Embryonic facial prominence (tissue), 1 donor: ENCODE results near the gene KIF26B.

Source experiments
- DNase-seq: peaks from one replicate; pipeline ENCODE4 v3.0.0-alpha.2; 2016; ENCODE audit errors: extremely low spot score

The KIF26B gene

DNA sequence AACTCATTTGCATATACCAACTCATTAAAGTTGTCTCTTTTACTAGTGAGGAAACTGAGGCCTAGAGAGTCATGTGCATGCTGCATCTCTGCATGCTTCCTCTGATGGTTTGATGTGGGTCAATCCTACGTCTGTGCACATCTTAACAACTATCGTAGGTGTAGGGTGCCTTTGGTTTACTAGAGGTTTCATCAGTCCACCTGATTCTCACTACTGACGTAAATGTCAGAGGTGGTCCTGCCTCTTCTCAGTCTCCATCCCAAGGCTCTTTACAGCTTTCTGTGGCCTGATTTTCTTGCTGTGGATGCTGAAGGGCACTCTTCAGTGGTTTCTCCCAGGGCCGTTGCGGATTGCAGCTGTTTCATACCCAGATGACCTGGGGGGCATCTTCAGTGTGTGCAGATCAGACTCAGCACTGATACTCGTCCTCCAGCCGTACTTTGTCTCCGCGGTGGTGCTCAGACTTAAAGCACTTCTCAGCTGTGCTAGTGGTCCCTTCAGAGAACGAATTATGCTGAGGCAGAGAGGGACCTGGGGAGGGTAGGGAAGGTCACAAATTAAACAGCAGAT, 407.0 kb downstream of the KIF26B start:
- no peak for DNase-seq

DNA sequence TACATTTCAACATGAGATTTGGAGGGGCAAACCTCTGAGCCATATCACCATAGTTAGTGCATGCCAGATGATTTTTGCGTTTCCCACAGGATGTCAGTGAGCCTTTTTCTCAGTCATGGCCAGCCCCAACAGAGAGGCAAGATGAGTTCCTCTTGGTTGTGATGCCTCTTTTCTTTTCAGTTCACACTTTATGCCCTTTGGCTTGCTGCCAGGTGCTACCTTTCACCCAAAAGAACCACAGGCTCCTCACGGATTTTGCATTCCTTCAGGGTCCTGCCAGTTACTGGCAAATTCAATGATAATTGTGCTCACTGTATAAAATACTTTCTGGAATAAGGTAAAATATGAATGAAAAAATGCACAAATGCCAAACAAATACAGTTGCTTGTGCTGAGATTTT, 411.3 kb downstream of the KIF26B start:
- DNase-seq: no peak

DNA sequence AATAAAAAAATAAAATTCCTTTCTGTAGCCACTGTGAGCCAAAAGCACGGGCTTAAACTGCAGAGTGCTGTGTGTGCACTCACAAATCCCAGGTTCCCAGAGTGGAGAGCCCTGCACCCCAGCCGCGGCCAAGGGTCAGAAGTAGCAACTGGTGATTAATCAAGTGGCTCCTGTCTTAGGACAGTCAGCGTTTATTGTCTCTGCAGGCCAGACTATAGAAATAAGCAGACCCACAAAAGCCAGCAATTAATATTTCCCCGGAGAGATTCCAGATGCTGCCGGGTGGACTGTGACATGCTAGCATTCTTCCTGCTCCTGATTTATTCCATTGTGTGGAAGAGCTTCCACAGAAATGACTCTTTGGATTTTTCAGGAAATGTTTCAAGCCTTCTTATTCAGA, 412.2 kb downstream of the KIF26B start:
- no peak for DNase-seq

DNA sequence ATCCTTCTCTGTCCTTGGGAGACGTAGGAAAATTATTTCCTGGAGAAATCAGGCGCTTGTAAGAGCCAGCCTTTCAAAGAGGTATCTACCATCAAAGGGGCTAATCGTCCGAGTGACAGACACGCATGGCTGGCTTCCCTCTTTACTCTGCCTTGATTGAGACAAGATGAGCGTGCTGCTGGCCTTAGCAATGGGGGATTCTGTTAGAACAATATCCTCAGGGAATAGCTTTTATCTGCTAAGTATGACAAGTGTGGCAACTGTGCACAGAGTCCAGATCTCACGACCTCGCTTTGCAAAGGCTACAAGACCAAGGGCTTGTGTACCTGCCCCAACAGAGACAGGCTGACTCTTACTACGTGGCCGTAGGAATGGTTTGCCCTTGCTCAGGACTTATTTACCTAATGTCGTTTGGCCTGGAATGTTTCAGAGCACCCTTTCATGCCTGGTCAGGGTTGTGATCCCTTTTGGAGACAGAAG, 417.1 kb downstream of the KIF26B start:
- DNase-seq: no peak

DNA sequence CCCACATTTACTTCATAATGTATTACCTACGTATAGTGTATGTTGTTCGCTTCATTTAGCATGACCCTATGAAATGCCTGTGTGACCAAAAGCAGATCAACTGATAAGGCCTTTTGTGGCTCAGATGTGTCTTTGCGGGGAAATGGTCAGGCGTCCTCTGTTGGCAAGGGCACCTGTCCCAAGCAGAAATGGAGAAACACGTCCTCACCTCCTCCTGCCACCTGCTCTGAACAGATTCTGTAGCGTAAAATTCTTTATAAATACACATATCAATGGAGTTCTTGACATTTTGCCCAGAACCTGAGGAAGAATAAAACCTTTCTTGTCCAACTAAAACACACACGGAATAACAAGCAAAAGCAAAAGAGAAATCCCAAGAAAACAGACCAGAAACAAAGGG, 417.9 kb downstream of the KIF26B start:
- no peak for DNase-seq

DNA sequence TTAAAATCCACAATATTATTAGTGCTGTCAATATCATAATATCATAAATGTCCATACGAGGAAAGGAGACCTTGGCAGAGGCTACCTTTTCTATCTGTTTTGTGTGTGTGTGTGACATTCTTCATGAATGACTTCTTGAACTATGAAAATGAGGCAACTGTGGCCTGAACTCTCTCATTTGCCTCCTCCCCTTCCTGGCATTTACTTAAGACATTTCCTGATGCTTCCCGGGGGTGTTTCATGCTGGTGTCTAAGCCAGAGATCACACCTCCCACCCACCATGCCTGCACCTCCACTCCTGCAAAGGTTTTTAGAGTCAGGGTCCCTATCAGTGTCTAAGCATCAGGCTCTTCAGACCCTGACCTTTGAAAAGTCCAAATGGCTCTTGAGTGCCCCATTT, 420.9 kb downstream of the KIF26B start:
- DNase-seq: no peak

DNA sequence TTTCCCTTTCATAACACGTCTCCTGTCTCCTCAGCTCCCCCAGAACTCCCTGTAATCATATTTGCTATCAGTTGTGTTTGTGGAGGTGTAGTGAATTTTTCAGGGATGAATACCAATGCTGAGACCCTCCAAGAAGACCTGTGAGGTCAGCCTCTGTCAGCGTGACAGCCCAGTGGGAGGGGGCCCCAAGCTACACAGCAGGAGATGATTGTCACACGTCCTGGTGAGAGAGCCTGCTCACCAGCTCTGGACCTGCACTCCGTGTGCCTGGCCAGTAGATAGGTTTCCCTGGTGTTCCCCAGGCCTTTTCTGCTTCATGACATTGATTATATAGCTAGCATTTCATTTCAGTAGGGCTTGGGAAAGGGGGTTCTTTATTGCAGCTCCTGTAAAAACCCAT, 421.5 kb downstream of the KIF26B start:
- DNase-seq: no peak

DNA sequence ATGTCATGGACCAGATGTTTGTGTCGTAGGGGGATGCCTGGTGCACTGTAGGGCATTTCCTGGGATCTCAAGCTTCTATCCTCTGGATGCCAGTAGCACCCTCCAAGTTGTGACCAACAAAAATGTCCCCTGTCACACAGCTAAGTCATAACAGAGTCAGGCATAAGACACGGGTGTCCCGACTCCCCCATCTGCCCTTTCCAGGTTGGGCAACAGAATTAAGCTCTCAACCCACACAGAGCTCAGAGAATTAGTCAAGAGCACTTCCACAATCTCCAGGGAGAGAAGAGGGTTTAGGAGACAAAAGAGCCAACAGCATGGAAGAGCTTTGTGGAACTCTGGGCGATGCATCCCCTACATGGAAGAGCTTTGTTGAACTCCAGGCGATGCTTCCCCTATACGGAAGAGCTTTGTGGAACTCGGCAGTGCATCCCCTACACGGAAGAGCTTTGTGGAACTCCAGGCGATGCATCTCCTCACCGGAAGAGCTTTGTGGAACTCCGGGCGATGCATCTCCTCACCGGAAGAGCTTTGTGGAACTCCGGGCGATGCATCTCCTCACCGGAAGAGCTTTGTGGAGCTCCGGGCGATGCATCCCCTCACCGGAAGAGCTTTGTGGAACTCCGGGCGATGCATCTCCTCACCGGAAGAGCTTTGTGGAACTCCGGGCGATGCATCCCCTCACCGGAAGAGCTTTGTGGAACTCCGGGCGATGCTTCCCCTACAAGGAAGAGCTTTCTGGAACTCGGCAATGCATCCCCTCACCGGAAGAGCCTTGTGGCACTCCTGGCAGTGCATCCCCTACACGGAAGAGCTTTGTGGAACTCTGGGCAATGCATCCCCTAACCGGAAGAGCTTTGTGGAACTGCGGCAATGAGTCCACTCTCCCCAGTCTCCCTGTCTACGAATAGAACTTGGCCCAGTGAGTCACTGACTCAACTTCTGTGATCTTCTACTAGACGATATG, 422.7 kb downstream of the KIF26B start:
- no peak for DNase-seq

DNA sequence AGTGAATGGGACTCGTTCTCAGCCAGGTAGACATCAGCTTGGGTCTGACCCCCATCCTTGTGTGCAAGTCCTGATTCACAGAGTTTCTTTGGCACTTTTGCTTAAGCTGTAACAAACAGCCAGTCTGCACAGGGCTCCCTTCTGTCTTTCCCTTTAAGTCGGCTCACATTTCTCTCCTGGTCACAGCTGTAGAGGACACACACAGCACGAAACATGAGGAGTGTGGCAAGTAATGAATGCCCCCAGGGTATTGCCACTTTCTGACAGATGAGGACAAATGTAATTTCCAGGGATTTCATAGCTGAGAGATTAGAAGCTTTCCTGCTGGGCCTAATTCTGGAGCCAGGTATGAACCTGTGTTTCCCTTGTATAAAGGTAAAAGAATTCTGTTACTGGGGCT, 423.5 kb downstream of the KIF26B start:
- no peak for DNase-seq

DNA sequence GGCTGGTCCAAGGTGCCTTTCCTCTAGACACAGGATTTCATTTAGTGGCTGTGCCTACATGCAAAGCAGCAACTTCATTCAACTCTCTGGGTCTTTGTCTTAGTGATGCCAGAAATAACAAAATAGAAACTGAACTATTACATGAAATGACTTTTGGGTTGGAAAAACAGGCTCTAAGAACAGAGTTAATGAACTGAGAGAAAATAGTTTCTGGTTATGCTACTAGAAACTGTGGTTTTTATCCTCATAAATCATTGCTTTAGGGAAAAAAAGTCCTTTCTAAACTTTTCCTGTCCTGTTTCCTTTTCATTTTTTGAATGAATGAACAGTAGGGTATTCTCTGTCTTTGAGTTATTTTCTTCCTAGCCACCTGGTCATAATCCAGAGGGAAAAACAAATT, 424.0 kb downstream of the KIF26B start:
- DNase-seq: no peak

DNA sequence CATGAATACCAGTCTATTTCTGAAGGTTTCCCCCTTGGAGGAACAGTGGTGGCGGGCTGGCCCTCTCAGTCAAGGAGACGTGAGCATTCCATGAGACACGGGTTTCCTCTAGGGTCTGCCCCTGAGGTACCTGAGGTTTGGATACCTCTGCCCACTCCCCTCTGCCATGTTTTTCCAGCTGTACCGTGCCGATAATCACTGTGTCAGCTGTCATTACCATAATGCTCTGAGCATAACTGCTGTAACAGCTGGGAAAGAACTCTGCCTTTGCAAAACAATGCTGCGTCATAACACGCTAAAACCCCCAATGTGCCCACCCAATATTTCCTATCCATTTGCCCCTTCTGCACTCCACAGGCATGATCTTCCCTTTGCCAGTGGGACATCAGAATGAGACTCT, 425.1 kb downstream of the KIF26B start:
- no peak for DNase-seq

DNA sequence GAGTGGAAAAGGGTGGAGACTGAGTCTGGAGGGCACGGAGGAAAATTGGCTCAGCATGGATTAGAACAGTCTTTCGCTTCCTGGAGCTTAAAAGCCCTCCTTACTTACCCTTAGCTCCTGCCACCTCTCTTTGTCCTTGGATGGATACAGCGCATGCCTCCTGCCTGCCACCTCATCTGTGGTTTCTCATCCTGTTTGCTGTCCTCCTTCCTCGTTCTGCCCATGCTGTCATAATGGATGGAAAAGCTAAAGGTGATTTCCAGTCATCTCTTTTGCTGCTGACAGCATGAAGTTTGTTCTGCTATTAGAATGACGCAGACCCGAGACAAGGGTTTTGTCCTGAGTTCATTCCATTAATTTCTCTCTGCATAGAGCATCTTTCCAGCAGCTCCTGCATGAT, 425.9 kb downstream of the KIF26B start:
- no peak for DNase-seq

DNA sequence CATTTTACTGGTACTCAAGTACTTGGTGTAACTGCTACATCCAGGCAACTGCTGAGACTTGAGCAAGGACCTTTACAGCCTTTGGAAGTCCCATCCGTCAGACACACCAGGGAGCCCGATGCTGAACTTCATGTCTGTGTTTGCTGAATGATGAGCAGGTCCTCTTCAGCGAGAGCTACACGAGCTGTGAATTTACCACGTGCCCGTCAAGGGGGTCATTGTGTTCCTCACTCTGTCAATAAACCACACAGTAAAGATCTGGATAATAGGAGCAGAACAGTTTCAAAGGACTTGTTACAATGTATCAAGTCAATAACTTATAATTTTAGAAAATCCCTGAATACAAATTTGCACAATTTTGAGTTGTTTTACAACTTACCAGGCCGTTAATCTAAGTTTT, 427.2 kb downstream of the KIF26B start:
- DNase-seq: no peak

DNA sequence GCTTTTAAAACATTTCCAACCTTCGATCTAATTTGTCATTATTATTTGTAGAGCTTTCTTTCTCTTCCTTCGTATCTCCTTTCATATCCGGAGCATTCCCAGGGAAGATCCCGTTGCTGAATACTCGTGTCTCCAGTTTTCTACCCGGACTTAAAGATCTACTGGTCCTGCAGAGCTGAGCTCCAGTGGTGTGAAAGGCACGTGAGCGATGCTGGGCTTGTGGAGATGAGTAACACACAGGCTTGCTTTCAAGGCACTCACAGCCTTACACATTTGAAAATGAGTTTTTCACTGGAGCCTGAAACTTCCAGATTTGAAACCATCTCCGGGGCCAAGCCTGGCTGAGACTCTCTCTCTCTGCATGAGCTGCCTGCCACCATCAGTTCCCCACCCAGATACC, 428.3 kb downstream of the KIF26B start:
- no peak for DNase-seq

DNA sequence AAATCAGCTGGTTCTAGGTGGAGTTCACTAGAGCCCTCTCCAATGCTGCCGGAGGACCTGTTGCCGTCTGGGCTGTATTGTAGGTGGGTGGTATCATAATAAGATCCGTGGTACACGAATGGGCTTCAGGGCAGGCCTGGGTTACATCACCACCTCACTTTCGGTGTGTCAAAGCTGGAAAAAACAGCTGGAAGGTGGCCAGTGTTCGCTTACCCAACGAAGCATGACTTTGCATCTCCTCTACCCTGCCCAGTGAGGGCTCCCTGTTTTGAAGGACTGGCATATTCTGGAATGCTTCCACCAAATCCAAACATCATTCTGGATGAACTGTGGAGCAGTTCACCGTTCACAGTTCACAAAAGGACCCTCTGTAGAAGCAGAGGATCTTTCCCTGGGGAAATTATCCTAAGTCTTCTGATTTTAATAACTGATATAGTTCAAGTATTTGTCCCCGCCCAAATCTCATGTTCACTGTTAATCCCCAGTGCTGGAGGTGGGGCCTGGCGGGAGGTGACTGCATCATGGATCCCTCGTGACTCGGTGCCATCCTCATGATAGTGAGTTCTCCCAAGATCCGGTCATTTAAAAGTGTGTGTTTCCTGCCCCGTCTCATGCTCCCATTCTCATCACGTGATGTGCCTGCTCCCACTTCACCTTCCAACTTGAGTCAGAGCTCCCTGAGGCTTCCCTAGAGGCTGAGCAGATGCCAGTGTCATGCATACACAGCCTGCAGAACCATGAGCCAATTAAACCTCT, 429.0 kb downstream of the KIF26B start:
- DNase-seq: no peak

DNA sequence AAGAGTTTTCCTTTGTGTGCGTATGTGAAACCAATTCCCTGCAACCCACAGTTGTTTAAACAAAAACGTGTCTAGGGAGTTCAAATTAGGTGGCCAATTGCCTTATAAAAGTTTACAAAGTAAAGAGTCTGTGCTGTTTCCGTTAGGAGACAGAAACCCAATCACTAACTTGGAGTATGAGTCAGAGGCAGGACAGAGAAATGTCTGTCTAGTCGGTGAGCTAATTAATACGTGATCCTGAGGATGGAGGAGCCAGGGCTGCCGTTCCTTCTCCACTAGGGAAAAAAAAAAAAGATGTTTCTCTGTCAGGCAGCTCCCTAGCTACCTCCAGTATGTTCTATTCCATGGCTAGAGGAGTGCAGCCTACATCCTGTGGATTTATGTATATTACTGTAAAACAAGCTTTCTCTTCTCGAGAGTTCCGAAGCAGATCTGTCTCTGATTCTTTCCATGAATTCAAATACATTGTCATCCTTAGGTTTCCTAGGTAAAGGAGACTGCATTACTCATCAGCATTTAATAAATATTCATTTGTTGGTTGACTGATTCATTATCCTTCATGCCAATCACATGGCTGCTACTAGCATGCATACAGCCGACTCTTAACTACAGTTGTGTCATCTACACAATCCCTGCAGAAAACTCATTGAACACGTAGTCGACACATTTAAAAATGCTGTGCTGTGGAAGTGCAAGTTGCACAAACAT, 430.6 kb downstream of the KIF26B start:
- DNase-seq: no peak

DNA sequence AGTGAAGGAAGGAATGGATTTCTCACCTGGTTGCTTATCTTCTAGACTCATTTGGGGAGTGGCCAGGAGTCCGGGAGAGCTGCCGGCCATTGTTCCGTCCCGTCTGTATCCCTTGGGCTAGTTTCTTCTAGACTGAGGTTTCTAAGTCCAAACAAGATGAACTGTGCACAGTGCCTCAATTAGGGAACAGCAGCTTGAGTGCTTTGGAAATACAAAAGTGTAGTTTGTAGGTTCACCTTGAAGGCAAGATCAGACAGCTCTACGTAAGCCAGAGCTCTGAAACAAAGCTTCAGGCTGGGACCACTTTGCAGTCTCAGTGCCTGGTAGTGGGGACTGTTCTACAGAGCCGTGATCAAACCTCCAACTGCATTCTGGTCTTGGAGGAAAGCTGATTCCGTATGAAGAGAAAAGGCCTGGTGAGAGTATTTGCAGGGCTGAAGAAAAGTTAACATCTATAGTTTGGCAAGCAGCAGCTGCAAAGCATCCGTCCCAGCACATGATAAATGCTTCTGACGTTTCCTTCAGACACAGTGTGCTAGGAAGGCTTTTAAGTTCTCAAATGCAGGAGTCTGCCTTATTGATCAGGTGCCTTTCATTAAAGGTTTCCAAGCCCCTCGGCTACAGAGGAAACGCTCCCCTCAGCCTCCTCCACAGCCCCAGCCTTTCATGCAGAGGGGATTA, 432.8 kb downstream of the KIF26B start:
- no peak for DNase-seq

DNA sequence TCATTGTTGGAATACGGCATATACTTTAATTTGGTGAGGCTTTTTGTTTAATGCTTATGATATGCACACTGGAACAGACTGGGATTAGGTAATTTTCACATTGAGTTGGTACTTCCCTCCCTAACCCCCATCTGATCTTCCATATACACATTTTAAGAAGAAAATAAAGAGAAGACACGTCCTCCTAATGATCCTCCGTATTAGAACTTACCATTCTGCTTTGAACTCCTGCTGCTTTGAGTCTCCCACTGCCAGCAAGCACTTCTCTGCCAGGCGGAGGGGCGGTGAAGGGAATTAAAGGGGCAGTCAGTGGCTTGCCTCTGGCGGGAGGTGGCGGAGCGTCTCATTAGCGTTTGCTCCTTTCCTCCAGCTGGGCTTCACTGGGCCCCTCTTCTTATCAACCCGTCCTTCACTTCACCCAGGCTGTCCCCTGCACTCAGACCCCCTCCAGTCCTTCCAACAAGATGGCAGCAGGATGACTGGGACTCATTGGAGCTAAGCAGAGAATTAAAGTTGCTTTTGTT, 433.4 kb downstream of the KIF26B start:
- DNase-seq: no peak

DNA sequence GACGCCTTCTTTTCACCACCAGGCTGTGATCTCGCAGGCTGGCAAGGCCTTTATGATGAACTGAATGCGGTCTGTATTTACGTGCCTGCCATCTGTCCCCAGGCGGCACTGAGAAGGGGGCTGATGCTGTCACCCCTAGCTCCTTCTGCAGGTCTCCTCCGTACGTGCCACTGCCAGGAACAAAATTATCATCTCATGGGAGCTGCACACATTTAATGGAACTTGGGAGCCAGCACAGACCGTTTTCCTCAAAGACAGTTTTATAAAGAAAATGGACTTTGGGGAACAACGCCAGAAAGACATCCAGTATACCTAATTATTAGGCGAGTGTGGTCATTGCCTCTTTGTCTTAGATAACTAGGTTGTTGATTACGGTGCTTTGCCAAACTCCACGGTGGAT, 434.5 kb downstream of the KIF26B start:
- no peak for DNase-seq

DNA sequence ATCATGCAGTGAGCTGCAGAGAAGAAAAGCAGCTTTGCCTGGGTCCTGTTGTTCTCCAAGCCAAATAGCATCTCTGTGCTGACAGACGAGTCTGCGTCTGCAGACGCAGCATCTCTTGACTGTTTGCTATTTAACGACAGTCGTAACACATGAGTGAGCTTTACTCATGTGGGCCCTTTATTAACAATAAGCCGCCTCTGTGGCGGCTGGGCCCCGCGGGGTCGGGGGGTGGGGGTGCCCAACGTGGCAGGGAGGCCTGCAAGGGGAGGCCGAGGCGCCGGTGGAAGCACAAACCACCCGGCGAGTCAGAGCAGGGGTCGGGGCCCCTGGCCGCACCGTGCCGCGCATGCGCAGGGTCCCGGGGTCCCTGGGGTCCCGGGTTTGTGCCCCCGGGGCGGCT, 435.1 kb downstream of the KIF26B start:
- DNase-seq: no peak

DNA sequence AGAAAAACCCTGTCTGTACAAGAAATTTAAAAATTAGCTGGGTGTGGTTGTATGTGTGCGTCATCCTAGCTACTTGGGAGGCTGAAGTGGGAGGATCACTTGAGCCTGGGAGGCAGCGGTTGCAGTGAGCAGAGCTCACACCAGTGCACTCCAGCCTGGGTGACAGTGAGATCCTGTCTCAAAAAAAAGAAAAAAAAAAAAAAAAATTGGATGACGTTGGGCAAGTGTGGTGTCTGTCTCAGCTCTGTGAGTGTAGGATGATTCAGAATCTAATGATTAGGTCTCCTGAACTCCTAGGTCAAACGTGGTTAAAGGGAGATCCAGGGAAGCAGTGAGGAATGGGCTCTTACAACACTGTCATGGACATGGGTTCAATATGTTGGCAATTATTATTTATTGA, 435.9 kb downstream of the KIF26B start:
- DNase-seq: no peak
